Measurements from ENCODE around the gene SLC39A13.

The SLC39A13 gene

DNA sequence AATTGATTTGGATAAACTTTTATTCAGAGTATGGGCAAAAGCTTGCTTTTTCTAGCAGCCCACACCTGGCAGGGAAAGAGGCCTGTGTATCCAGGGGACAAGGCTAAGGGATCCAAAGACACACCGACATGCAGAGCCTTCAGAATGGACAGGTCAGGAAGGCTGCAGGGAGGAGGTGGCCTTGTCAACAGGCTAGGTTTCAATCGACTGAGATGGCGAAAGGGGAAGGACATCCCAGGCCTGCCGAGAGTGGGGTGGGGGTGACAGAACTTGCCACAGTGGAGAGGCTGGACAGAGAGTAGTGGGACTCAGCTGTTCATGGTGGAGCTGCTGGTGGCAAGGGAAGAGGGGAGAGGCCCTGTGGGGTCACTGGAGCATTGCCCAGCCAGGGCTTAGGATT, 5.3 kb upstream of the SLC39A13 start:
- no peak for DNase-seq (ENCODE audit: low spot score)

- DNase-seq (ENCODE audit: low spot score) = no peak
These were observed 4.8 kb upstream of the SLC39A13 start for GRCh38 chr11:47403571-47403970.

DNA sequence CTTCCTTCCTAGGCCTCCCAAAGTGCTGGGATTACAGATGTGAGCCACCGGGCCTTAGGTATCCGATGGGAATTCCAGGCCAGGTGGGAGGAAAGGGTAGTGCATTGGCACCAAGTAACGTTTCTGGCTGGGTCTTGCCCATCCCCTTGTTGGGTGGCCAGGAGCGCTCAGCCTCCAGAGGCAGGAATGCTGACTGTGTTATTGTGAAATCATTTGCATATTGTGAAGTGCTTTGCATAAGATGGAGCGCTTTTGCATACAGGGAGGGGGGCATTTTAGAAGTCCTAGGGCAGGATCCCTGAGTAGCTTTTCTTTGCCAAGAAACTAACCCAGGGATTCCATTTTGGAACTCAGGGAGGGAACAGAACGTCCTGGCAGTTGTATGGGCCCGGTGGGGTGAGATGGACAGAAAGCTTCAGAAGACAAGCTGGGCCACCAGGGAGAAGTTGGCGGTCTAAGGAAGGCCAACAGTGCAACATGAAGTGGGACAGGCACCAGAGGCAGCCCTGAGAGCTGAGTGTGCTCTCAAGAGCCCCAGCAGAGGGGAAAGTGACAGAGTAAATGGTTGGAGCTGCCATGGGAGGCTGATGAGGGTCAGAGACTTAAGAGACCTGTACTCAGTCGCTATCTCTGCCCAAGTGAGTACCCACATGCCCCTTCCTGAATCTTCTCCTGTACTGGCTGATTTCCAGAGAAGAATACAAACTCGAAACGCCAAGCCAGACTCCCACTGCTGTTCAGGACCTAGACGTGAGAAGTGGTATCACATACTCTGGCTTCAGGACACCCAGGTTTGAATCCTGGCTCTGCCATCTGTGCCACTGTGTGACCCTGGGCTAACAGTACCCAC, 1.3 kb upstream of the SLC39A13 start:
- DNase-seq (ENCODE audit: low spot score) = no peak

- no peak for DNase-seq (ENCODE audit: low spot score)
These were observed 429 bp downstream of the SLC39A13 start for GRCh38 chr11:47408598-47409439.

- DNase-seq (ENCODE audit: low spot score) = no peak
These were observed 1.3 kb downstream of the SLC39A13 start for GRCh38 chr11:47409440-47410369.

GRCh38 chr11:47410370-47411264, 2.2 kb downstream of the SLC39A13 start:
- no peak for DNase-seq (ENCODE audit: low spot score)

DNA sequence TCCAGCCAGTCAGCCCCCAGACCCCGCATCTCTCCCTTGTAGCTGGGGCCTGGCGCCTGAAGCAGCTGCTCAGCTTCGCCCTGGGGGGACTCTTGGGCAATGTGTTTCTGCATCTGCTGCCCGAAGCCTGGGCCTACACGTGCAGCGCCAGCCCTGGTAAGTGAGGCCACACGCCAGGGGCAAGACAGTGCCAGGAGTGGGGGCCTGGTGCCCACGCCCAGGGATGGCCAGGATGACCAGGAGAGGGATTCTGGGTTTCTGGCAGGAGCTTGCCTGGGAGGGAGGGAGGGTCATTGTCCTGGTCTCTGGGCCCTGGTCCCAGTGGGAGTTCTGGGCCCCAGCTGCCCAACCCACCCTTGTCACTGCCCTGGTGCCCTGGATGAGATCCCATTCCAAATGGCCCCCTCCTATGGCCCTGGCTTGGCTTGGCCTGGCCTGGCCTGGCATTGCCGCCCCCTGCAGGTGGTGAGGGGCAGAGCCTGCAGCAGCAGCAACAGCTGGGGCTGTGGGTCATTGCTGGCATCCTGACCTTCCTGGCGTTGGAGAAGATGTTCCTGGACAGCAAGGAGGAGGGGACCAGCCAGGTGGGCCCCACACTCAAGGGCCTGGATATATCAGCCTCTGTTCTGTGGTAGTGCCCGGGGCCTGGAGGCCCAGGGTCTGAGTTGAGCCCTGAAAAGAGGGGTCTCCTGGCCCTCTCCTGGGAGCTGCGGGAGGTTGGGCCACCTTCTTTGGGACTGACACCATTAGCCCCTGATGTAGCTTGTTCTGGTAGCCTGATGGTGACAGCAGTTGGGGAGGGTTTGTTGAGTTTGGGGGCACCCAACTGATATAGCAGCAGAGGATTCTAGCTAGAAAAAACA, 3.7 kb downstream of the SLC39A13 start:
- peak; percentile 61 for DNase-seq (ENCODE audit: low spot score)

DNA sequence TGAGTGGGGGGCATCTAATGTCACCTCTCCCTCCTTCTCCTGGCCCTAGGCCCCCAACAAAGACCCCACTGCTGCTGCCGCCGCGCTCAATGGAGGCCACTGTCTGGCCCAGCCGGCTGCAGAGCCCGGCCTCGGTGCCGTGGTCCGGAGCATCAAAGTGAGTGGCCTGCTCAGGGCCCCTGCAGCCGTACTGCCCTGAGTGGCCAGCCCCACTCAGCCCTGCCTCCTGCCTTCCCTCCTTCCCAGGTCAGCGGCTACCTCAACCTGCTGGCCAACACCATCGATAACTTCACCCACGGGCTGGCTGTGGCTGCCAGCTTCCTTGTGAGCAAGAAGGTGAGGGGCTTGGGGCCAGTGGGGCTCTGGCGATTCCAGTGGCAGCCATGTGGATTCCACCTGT, 5.0 kb downstream of the SLC39A13 start:
- no peak for DNase-seq (ENCODE audit: low spot score)

GRCh38 chr11:47413908-47414684, 5.7 kb downstream of the SLC39A13 start:
- DNase-seq (ENCODE audit: low spot score) = no peak

- no peak for DNase-seq (ENCODE audit: low spot score)
These were observed 6.3 kb downstream of the SLC39A13 start for GRCh38 chr11:47414685-47415070.

- no peak for DNase-seq (ENCODE audit: low spot score)
These were observed 6.9 kb downstream of the SLC39A13 start for GRCh38 chr11:47415091-47415854.

DNA sequence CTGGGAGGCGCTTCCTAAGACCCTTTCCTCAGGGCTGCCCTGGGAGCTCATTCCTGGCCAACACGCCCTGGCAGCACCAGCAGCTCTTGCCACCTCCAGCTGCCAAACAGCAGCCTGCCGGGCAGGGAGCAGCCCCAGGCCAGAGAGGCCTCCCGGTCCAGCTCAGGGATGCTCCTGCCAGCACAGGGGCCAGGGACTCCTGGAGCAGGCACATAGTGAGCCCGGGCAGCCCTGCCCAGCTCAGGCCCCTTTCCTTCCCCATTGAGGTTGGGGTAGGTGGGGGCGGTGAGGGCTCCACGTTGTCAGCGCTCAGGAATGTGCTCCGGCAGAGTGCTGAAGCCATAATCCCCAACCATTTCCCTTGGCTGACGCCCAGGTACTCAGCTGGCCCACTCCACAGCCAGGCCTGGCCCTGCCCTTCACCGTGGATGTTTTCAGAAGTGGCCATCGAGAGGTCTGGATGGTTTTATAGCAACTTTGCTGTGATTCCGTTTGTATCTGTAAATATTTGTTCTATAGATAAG, 7.6 kb downstream of the SLC39A13 start:
- no peak for DNase-seq (ENCODE audit: low spot score)

DNA sequence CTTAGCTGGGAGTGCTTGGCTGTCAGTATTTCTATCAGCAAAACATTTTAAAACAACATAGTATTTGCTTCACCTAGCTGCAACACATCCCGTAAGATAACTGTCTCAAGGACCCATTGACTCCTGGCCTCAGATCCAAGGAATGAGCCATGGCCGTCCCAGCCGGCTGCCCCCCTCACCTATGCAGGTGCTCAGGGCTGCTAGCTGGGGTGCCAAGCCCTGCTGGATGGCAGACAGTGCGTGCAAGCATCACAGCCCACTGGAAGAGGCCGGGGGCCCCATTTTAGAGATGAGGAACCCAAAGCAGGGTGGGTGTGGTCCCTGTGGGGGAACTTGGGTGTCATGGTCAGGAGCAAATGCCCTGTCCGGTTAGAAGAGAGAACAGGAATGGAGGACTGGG, 9.3 kb downstream of the SLC39A13 start:
- DNase-seq (ENCODE audit: low spot score) = no peak

DNA sequence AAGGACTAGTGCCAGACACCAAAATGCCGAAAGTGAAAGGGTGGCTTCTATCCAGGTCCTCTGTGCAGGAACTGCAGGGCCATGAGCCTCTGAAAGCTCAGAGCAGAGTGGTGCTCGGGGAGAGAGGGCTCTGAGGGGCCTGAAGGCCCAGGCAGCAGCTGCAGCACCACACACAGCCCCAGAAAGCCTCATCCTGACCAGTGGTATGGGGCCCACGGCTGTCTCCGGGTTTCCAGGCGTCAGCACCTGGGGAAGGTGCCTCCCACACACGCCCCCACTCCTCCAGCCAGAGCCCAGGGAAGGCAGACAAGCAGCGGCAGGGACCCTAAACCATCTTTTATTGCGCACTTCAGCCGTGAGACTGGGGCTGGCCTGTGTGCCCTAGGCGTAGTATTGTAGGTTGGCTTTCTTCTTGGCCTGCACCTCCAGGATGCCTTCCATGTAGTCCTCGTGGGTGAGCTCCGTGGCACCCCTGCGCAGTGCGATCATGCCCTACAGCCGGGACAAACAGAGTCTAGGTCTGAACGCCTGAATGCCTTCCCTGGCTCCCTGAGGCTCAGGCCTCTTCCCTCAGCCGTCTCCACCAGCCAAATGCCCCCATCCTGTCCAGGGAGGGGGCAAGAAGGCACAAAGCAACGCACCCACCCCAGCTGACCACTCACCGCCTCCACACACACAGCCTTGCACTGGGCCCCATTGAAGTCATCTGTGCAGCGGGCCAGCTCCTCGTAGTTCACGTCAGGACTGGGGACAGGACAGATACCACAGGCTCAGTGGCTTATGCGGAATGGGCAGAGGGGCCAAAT, 10.3 kb downstream of the SLC39A13 start:
- DNase-seq (ENCODE audit: low spot score) = no peak

GRCh38 chr11:47425611-47426010, 17.2 kb downstream of the SLC39A13 start:
- DNase-seq (ENCODE audit: low spot score) = no peak

GRCh38 chr11:47426062-47426956, 17.9 kb downstream of the SLC39A13 start, which contains the start of gene PSMC3:
PSMC3 (minus strand) TSS chr11:47426439; CDS start chr11:47426279, 160 bp downstream.
- DNase-seq (ENCODE audit: low spot score) = peak; percentile 99
